NCI-H2081 treated with DMSO at 0.1 percent for 48 hours (cell line): ENCODE data around the gene CLIP3.
"Not testable (repeated sequence)": the region's sequence is repeated elsewhere in the genome, so short reads cannot be mapped to it uniquely, and the experiment has no call there.

Experiments used
- DNase-seq: peaks from one replicate; lab custom pipeline; 2025; lab: John Stamatoyannopoulos, UW

Gene CLIP3, protein sequence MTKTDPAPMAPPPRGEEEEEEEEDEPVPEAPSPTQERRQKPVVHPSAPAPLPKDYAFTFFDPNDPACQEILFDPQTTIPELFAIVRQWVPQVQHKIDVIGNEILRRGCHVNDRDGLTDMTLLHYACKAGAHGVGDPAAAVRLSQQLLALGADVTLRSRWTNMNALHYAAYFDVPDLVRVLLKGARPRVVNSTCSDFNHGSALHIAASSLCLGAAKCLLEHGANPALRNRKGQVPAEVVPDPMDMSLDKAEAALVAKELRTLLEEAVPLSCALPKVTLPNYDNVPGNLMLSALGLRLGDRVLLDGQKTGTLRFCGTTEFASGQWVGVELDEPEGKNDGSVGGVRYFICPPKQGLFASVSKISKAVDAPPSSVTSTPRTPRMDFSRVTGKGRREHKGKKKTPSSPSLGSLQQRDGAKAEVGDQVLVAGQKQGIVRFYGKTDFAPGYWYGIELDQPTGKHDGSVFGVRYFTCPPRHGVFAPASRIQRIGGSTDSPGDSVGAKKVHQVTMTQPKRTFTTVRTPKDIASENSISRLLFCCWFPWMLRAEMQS

DNA sequence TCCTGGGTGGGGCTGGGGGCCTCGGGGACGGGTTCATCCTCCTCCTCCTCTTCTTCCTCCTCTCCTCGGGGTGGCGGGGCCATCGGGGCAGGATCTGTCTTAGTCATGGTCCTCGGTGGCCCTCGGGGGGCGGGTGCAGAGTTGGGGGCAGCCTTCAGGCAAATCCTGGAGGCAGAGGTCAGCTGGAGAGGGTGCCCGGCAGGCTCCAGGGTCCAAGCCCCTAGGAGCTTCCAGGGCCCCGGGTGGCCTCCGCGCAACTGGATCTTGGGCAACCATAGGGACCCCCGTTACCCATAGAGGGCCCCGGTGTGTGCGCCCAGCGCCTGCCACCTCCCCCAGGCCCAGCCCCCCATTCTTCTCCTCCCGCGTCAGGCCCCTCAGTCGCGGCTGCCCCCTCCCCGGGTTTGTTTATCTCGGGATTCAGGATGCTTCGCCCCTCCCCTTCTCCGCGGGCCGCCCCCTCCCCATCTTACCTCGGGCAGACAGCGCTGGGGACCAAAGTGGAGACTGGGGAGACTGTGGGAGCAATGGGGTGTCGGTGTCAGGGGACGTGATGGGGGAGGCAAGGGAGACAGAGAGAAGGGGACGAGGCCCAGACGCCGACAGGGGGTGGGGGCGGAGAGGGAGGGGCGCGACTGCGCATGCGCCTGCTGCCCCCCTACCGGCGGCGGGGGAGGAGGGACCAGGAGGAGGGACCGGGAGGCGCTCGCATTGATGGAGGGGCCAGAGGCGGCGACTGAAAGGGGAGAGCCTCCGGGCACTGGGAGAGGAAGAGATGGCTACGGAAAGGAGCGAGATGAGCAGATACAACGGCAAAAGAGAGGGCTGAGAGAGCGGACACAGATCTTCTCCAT, at the start of gene CLIP3:
Gene CLIP3, minus strand, starts transcription at position 623 of the 854 bp plus-strand sequence. Its CDS starts 516 bp downstream, at position 107.
- no peak for DNase-seq

DNA sequence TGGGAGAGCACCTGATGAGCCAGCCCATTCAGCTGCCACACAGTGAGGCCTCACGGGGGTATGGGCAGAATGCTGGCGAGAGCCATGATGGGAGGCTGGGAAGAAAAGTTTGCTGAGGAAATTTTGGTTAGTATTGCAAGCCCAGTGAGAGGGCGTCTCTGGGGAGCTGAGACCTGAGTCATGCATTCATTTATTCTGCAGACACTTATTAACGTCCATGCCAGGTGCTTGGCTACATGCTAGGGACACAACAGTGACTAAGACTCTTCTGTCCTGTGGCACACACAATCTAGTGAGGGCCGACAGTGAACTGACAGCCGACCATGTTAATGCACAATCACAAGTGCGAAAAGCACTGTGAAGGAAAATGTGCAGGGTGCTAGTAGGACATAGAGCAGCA, 49.2 kb upstream of the CLIP3 start:
- no peak for DNase-seq

DNA sequence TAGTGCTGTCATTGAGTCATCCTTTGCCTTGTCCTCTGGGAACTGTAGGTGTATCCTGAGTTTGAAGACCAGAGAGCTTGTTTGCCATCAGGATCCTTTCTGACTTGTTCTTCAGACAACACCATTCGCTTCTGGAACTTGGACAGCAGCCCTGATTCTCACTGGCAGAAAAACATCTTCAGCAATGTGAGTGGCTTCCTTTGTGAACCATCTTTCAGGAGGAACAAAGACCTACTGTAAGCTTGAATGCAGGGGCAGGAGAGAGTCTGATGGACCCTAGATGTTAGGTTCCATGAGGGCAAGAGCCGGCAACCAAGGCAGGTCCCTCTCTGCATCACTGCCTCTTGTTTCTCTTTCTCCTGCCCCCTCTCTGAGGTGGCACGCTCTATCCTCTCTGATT, 48.7 kb upstream of the CLIP3 start:
- DNase-seq = no peak

DNA sequence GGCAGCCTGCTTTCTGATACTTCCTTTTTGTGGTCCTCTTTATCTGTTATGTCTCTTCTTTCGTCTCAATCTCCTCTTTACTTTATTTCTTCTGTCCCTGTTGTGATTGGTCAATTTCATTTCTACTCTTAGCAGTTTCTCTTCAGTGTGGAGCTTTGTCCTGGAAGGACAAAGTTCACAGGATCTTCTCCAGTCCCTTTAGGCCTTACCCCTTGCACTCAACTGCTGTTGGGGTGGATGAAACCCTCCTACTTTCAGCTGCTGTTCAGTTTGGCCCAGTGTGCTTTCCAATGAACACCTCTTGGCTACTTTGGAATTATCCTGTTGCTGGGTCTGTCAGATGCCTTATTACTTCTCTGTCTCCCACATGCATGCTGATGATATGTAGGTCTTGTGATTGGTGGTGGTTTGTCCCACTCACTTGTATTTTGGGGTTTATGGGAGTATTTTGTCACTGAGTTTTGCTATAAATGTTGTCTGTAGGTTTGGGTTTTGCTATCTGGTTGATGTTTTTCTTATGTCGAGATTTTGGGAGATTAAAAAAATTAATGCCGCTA, 46.8 kb upstream of the CLIP3 start:
- no peak for DNase-seq

GRCh38 chr19:36073121-36073876, 40.6 kb upstream of the CLIP3 start:
- no peak for DNase-seq

- no peak for DNase-seq
These were observed 39.4 kb upstream of the CLIP3 start for GRCh38 chr19:36072081-36072480.

DNA sequence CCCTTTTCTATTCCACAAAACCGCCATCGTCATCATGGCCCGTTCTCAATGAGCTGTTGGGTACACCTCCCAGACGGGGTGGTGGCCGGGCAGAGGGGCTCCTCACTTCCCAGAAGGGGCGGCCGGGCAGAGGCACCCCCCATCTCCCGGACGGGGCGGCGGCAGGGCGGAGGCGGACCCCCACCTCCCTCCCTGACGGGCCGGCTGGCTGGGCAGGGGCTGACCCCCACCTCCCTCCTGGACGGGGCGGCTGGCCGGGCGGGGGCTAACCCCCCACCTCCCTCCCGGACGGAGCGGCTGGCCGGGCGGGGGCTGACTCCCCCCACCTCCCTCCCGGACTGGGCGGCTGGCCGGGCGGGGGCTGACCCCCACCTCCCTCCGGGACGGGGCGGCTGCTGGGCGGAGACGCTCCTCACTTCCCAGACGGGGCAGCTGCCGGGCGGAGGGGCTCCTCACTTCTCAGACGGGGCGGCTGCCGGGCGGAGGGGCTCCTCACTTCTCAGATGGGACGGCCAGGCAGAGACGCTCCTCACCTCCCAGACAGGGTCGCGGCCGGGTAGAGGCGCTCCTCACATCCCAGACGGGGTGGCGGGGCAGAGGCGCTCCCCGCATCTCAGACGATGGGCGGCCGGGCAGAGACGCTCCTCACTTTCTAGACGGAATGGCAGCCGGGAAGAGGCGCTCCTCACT, 36.3 kb upstream of the CLIP3 start:
- not testable (repeated sequence) for DNase-seq

DNA sequence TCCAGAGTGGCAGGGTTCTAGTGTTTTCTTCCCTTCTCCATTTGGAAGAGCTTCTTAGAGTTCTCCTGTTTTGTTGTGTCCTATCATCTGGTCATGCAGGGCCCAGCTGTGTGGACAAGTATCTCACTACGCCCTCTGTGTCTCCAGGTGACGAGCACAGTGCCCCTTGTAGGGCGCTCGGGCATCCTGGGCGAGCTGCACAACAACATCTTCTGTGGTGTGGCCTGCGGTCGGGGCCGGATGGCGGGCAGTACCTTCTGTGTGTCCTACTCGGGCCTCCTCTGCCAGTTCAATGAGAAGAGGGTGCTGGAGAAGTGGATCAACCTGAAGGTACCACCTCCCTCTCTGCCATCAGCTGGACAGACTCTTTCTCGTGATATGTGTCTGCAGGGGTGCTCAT, 35.0 kb upstream of the CLIP3 start:
- no peak for DNase-seq

GRCh38 chr19:36064826-36065225, 32.2 kb upstream of the CLIP3 start:
- no peak for DNase-seq

DNA sequence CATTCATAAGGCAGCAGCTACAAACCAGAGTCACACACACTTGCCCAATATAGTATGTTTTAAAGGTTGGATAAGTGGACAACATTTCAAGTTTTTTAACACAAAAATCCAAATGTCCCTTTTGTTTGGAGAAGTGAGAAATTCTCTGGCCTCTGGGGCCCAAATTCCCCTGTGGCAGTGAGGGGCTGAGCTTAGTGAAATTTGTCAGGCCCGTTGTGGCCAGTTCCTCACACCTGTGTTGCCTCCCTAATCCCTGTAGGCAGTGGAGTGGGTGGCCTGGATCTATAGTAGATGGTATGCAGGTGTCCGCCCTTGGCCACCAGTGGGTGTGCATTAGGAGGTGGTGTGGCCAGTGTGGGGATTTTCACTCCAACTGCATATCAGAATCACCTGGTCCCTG, 28.7 kb upstream of the CLIP3 start:
- no peak for DNase-seq

DNA sequence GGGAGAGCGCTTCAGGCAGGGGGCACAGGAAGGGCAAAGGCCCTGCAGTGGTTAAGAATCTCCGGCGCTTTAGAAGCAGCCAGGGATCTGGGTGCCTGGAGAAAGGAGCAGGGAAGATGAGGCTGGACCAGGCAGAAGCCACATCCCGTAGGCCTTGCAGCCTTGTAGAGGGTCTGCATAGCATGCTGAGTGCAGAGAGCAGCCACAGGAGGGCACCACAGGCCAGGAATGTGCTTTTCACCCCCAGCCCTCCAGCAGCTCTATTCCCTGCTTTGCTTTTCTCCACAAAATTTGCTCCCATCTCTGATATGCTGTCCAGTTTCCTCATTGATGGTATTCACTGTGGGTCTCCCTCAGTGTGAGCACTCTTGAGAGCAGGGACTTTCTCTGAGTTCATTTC, 27.8 kb upstream of the CLIP3 start:
- no peak for DNase-seq

GRCh38 chr19:36059180-36059910, 26.7 kb upstream of the CLIP3 start:
- no peak for DNase-seq

GRCh38 chr19:36058481-36059179, 26.0 kb upstream of the CLIP3 start:
- DNase-seq = no peak

DNA sequence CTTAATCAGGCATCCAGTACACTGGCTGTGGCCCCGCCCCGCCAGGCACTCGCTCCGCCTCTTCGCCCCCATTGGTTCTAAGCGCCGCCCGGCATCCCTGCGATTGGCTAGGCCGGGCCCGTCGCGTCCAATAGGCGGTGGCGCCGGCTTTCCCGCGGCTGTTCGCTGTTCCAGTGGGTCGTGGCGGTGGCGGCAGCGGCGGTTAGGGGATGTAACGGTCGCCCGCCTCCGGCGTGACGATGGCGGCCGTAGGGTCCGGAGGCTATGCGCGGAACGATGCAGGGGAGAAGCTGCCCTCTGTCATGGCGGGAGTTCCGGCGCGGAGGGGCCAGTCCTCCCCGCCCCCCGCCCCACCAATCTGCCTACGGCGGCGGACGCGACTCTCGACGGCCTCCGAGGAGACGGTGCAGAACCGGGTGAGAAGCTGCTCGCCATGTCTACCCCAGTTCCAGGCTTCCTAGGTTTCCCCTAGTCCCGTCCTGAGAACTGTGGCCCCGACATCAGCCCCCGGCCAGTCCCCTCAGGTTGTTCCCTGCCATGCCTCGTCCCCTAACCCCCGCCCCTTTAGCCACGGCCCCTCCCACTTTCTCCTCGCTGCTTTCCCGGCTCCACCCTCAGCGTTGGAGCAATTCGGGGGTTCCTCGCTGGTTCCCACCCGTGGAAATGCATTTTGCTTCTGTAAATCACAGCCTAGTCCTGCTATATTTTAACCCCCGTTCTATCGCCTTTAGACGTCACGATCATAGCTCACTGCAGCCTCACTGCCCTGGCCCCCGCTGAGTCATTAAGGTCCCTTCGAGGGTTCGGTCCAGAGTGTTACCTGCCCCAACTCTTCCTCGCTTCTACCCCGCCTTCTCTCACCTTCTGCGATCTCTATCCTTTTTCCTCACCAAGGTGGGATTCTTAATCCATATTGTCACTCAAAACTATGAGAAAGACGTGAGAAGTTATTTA, 22.3 kb upstream of the CLIP3 start, which contains the start of gene WDR62:
Gene WDR62, plus strand, starts transcription at position 165 of the 954 bp plus-strand sequence. Its CDS starts 75 bp downstream, at position 240.
- DNase-seq = peak; percentile 95

- peak; percentile 95 for DNase-seq
These were observed 21.6 kb upstream of the CLIP3 start, which contains the start of gene THAP8 for GRCh38 chr19:36054119-36054732. THAP8 (minus strand) TSS chr19:36054285; CDS start chr19:36054217, 68 bp downstream.

GRCh38 chr19:36051637-36052036, 19.0 kb upstream of the CLIP3 start:
- DNase-seq = no peak

GRCh38 chr19:36051236-36051635, 18.6 kb upstream of the CLIP3 start:
- DNase-seq = no peak
